CD8-positive, alpha-beta memory T cell (primary cell): ENCODE measurements around the gene TOX2. TPM values are rescaled to one million over a fixed set of nuclear protein-coding genes. Genes with fewer than 3 reads are reported as not detected.

Experiments used
- CTCF ChIA-PET: fragments of 350-600 bp; sonication (Branson Sonifier 250); formaldehyde crosslinking; loops from one replicate; lab custom pipeline; 2021; ENCODE audit warnings: antibody characterized with exemption; lab: Charles Lee
- POLR2A ChIA-PET: fragments of 350-600 bp; sonication (Branson Sonifier 250); formaldehyde crosslinking; loops from one replicate; lab custom pipeline; 2021; ENCODE audit warnings: antibody characterized with exemption; lab: Charles Lee
- DNase-seq, 5 donors: peaks; one replicate each; pipeline versions ENCODE4 v3.0.0 to v3.0.0-alpha.2; 2020 to 2022; ENCODE audit warnings: mixed read lengths in 1 of 5
- H3K27ac ChIP-seq: one replicate; pipeline ENCODE4 v1.7.0; 2013; ENCODE audit warnings: low read depth, mild to moderate bottlenecking, low read length, moderate library complexity
- H3K27me3 ChIP-seq: 2 replicates; pipeline ENCODE4 v1.7.0; 2013; ENCODE audit warnings: low read length, mild to moderate bottlenecking; ENCODE audit not compliant: insufficient read depth, poor library complexity, severe bottlenecking
- H3K36me3 ChIP-seq: 2 replicates; pipeline ENCODE4 v1.7.0; 2013; ENCODE audit warnings: mild to moderate bottlenecking, low read length, moderate library complexity; ENCODE audit not compliant: insufficient read depth
- H3K4me1 ChIP-seq: 2 replicates; pipeline ENCODE4 v1.7.0; 2013; ENCODE audit warnings: mild to moderate bottlenecking, low read length, moderate library complexity; ENCODE audit not compliant: insufficient read depth
- H3K4me3 ChIP-seq: 2 replicates; pipeline ENCODE4 v1.7.0; 2013; ENCODE audit warnings: mild to moderate bottlenecking, low read length
- H3K9me3 ChIP-seq: 2 replicates; pipeline ENCODE4 v1.7.0; 2013; ENCODE audit warnings: mild to moderate bottlenecking, low read length
- H3K27ac Mint-ChIP-seq, 8 donors: one replicate each; pipeline ENCODE4 v1.8.0; 2020 to 2021; ENCODE audit warnings: mixed read lengths in 8 of 8, mild to moderate bottlenecking in 6 of 8, inconsistent platforms in 3 of 8, moderate library complexity in 3 of 8
- H3K27me3 Mint-ChIP-seq, 2 donors: one replicate each; pipeline ENCODE4 v1.8.0; 2020 to 2021; ENCODE audit warnings: mixed read lengths in 2 of 2, mild to moderate bottlenecking in 1 of 2, moderate library complexity in 1 of 2
- H3K36me3 Mint-ChIP-seq, 3 donors: one replicate each; pipeline ENCODE4 v1.8.0; 2020 to 2021; ENCODE audit warnings: mixed read lengths in 3 of 3, inconsistent platforms in 1 of 3, mild to moderate bottlenecking in 1 of 3
- H3K4me1 Mint-ChIP-seq, 3 donors: one replicate each; pipeline ENCODE4 v1.8.0; 2020 to 2021; ENCODE audit warnings: mixed read lengths in 3 of 3, inconsistent platforms in 1 of 3, mild to moderate bottlenecking in 1 of 3
- H3K4me3 Mint-ChIP-seq, 7 donors: one replicate each; pipeline ENCODE4 v1.8.0; 2020 to 2021; ENCODE audit warnings: mixed read lengths in 7 of 7, mild to moderate bottlenecking in 6 of 7, moderate library complexity in 4 of 7, inconsistent platforms in 2 of 7
- H3K9me3 Mint-ChIP-seq, 5 donors: one replicate each; pipeline ENCODE4 v1.8.0; 2020 to 2022; ENCODE audit warnings: mixed read lengths in 5 of 5, mild to moderate bottlenecking in 3 of 5, moderate library complexity in 2 of 5, inconsistent platforms in 1 of 5
- polyA plus RNA-seq: library from polyadenylated mRNA; unstranded; fragments of 300-500 nt; fragmentation: Illumina TruSeq; gene quantifications from one replicate; pipeline ENCODE4 v1.2.3, GENCODE V29; 2021
- total RNA-seq, 2 experiments: library from RNA; stranded (reverse); gene quantifications; one replicate each; pipeline ENCODE4 v1.2.3, GENCODE V29; 2021

Gene TOX2
- total and polyA plus RNA-seq, 3 experiments from 2014 or later: 0.35 to 1.2 (median 0.39) TPM

DNA sequence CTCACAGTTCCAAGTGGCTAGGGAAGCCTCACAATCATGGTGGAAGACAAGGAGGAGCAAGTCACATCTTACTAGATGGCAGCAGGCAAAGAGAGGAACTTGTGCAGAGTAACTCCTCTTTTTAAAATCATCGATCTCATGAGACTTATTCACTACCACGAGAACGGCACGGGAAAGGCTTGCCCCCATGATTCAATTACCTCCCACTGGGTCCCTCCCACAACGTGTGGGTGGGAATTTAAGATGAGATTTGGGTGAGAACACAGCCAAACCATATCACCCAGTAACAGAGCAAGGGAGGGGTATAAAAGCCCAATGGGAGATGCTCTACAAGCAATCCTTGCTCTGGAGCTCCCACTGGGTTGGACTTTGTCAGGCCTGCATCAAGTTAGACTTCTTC is 192.0 kb downstream of the TOX2 start:
- H3K36me3 ChIP-seq: no peaks in the 10 kb centered on the region
- H3K4me3 ChIP-seq: no peak overlapping the region
- peaks cover under 1 to 34% (median 25%) of the 10 kb centered on the region in 5 donors for H3K9me3 Mint-ChIP-seq
- no peaks in the 10 kb centered on the region for H3K4me1 ChIP-seq
- peaks cover 48 to 79% of the 10 kb centered on the region in 2 donors for H3K27me3 Mint-ChIP-seq
- CTCF ChIA-PET: no interaction called here
- peaks cover 0 to 11% (median 0%) of the 10 kb centered on the region in 3 donors for H3K36me3 Mint-ChIP-seq
- H3K4me1 Mint-ChIP-seq: no peaks in the 10 kb centered on the region
- no peak overlapping the region for H3K27ac ChIP-seq
- no peak overlapping the region for H3K27ac Mint-ChIP-seq
- H3K4me3 Mint-ChIP-seq: no peak overlapping the region
- peaks cover 7% of the 10 kb centered on the region for H3K27me3 ChIP-seq
- no peak for DNase-seq
- POLR2A ChIA-PET: no interaction called here
- H3K9me3 ChIP-seq: no peaks in the 10 kb centered on the region

DNA sequence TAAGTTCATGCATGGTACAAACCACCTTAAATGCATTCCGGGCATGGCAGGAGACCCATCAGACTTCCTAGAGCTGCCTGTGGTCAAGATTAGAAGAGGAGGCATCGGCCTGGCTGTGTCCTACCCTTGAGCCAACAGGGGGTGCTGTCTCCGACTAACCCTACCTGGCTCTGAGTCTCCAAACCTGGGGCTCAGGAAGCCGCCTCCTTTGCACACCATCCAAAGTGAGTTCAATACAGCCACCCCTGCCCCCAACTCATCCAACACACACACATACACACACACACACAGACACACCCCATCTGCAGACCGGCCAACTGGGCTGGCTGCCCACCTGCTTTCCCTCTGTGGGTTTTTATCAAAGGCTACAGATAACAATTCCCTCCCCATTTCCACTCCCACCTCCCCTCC is 195.3 kb downstream of the TOX2 start:
- no peak overlapping the region for H3K27ac Mint-ChIP-seq
- Histone ChIP-seq H3K9me3 (no peaks in the 10 kb centered on the region), H3K27me3 (peaks cover under 1% of the 10 kb centered on the region), H3K27ac (no peak overlapping the region), H3K36me3 (no peaks in the 10 kb centered on the region), H3K4me1 (no peaks in the 10 kb centered on the region), H3K4me3 (no peak overlapping the region)
- H3K27me3 Mint-ChIP-seq: peaks cover 57 to 71% of the 10 kb centered on the region in 2 donors
- peaks cover 0 to 28% (median 19%) of the 10 kb centered on the region in 5 donors for H3K9me3 Mint-ChIP-seq
- CTCF ChIA-PET: no interaction called here
- peaks cover 0 to 11% (median 0%) of the 10 kb centered on the region in 3 donors for H3K36me3 Mint-ChIP-seq
- no peak overlapping the region for H3K4me3 Mint-ChIP-seq
- DNase-seq: no peak
- no peaks in the 10 kb centered on the region for H3K4me1 Mint-ChIP-seq
- POLR2A ChIA-PET: no interaction called here

DNA sequence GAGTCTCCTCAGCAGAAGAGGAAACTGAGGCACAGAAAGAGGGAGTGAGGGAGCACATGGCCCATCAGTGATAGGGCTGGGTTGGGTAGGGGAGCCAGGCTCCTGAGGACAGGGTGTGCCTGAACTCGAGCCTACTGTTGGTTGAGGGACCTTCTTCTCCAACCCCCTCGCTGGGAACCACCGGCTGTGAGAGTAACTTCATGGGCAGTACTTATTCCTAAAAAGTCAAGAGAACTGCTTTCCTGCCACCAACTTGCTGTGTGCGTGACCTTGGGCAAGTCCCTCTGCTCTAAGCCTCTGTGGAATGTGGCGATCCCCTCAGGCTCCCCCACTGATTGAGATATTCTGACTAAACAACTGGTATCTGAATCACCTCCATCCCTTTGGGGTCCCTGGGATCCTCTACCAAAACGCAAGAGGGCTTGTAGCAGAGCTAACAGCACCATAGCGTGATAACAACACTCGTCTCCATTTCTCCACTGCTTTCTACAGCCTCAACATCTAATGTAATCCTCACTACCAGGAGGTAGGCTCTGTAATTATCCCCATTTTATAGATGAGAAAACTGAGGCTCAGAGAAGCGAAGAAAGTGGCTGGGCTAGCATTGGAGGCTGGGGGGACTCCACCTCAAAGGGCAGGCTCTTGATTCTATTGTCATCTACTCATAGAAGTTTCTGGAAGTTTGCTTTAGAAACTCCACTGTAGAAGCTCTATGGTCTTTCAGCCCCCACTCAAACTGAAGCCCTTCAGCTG is 196.3 kb downstream of the TOX2 start:
- no peak for DNase-seq
- Histone ChIP-seq H3K27ac (no peak overlapping the region), H3K4me1 (no peaks in the 10 kb centered on the region), H3K9me3 (no peaks in the 10 kb centered on the region), H3K36me3 (no peaks in the 10 kb centered on the region), H3K4me3 (no peak overlapping the region), H3K27me3 (peaks cover 4% of the 10 kb centered on the region)
- ChIA-PET CTCF (no interaction called here), POLR2A (no interaction called here)
- H3K27me3 Mint-ChIP-seq: peaks cover 52 to 69% of the 10 kb centered on the region in 2 donors
- H3K4me3 Mint-ChIP-seq: no peak overlapping the region
- H3K4me1 Mint-ChIP-seq: no peaks in the 10 kb centered on the region
- H3K27ac Mint-ChIP-seq: no peak overlapping the region
- peaks cover 0 to 11% (median 0%) of the 10 kb centered on the region in 3 donors for H3K36me3 Mint-ChIP-seq
- peaks cover 0 to 28% (median 19%) of the 10 kb centered on the region in 5 donors for H3K9me3 Mint-ChIP-seq

DNA sequence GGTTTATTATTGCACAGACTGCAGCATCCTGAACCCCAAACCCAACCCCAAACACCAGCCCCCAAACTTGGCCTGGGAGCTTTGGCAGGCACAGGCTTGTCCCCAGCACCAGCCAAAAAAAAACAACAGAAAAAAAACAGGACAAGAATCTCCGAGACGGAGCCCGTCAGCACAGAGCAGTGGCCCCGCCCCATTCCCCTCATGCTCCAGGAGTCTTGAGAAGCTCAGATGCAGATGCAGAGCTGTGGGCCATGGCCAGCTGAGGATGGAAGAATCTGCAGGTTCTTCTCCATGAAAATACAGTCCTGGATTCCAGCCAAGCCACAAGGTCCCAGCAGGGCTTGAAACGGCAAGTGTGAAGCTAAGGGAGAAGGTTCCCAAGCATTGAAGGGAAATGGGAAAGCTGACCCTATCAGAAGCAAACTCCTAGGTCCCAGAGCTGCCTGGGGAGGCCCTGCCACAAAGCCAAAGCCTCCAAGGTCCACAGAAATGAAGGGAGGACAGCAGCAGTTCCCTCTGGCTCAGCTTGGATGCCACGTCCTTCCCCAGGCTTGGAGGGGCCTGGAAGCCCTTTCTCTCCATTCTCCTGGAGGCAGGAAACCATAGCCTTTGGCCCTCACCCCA is 197.2 kb downstream of the TOX2 start:
- ChIA-PET CTCF (no interaction called here), POLR2A (no interaction called here)
- Histone ChIP-seq H3K27ac (no peak overlapping the region), H3K4me1 (no peaks in the 10 kb centered on the region), H3K36me3 (no peaks in the 10 kb centered on the region), H3K4me3 (no peak overlapping the region), H3K9me3 (no peaks in the 10 kb centered on the region), H3K27me3 (peaks cover 8% of the 10 kb centered on the region)
- H3K36me3 Mint-ChIP-seq: peaks cover 0 to 11% (median 0%) of the 10 kb centered on the region in 3 donors
- H3K27me3 Mint-ChIP-seq: peaks cover 53 to 68% of the 10 kb centered on the region in 2 donors
- H3K4me1 Mint-ChIP-seq: peaks cover 0 to 1% (median 0%) of the 10 kb centered on the region in 3 donors
- DNase-seq: no peak
- no peak overlapping the region for H3K27ac Mint-ChIP-seq
- H3K4me3 Mint-ChIP-seq: no peak overlapping the region
- peaks cover 0 to 23% (median 15%) of the 10 kb centered on the region in 5 donors for H3K9me3 Mint-ChIP-seq

DNA sequence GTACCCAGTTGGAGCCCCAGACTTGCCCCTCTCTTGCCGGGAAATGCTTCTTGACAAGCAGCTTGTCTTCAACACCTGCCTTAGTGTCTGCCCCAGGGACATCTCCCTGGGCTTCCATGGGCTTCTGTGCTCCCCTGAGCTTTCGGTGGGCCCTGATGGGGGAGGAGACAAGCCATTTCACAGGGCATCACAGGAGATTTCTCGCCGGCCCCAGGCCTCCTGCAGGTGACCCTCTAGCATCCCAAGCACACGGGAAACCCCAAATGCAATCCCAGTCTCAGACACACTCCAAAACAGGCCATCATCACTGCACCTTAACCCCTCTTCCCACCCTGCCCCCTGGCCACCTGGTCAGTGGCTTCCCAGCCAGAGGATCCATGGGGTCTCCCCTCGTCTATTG is 197.8 kb downstream of the TOX2 start:
- Histone ChIP-seq H3K36me3 (no peaks in the 10 kb centered on the region), H3K4me1 (no peaks in the 10 kb centered on the region), H3K27me3 (peaks cover 8% of the 10 kb centered on the region), H3K4me3 (no peak overlapping the region), H3K9me3 (no peaks in the 10 kb centered on the region), H3K27ac (no peak overlapping the region)
- CTCF ChIA-PET: no interaction called here
- Mint-ChIP-seq H3K36me3 (peaks cover 0 to 10% (median 0%) of the 10 kb centered on the region in 3 donors), H3K9me3 (peaks cover 0 to 17% (median 13%) of the 10 kb centered on the region in 5 donors), H3K4me1 (peaks cover 0 to 1% (median 0%) of the 10 kb centered on the region in 3 donors), H3K4me3 (no peak overlapping the region), H3K27me3 (peaks cover 51 to 65% of the 10 kb centered on the region in 2 donors), H3K27ac (peak overlapping the region in 1 of 8 donors; percentile 47)
- no peak for DNase-seq
- POLR2A ChIA-PET: no interaction called here

DNA sequence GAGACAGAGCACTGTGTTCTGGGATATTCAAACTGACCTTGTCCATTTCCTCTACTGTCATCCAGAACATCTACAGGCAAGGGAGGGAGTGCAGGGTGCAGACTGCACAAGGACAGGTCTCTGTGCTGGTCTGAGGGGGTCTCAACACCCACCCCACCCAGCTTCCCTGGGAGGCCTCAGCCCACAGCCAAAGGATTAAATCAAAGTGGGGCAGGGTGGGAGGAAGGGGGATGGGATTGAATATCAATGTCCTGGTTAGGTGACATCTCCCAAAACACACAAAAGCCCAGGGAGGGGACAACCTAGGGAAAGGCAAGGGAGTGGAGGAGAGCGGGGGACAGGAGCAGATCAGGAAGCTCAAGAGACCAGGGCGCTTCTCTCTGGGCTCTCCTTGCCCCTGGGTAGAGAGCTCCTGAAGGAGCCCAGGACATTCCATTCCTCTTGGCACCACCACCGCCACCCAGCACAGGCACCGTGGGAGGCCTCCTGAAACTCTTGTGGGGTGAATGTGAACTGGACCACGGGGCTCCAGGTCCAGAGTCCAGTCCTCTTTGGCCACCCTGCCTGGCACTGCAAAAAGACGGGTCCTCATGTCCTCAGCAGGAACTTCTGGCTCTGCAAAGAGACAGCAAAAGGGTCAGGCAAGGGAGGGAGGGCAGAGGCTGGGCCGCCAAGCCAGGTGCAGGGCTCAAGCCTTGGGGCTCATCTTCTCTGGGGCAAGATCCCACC is 198.4 kb downstream of the TOX2 start:
- Histone ChIP-seq H3K9me3 (no peaks in the 10 kb centered on the region), H3K27ac (no peak overlapping the region), H3K36me3 (no peaks in the 10 kb centered on the region), H3K4me1 (no peaks in the 10 kb centered on the region), H3K27me3 (peaks cover 8% of the 10 kb centered on the region), H3K4me3 (no peak overlapping the region)
- Mint-ChIP-seq H3K27me3 (peaks cover 51 to 65% of the 10 kb centered on the region in 2 donors), H3K27ac (no peak overlapping the region), H3K4me3 (no peak overlapping the region), H3K4me1 (peaks cover 0 to 1% (median 0%) of the 10 kb centered on the region in 3 donors), H3K9me3 (peaks cover 0 to 11% (median 8%) of the 10 kb centered on the region in 5 donors), H3K36me3 (peaks cover 0 to 4% (median 0%) of the 10 kb centered on the region in 3 donors)
- CTCF ChIA-PET: no interaction called here
- no peak for DNase-seq
- POLR2A ChIA-PET: no interaction called here

DNA sequence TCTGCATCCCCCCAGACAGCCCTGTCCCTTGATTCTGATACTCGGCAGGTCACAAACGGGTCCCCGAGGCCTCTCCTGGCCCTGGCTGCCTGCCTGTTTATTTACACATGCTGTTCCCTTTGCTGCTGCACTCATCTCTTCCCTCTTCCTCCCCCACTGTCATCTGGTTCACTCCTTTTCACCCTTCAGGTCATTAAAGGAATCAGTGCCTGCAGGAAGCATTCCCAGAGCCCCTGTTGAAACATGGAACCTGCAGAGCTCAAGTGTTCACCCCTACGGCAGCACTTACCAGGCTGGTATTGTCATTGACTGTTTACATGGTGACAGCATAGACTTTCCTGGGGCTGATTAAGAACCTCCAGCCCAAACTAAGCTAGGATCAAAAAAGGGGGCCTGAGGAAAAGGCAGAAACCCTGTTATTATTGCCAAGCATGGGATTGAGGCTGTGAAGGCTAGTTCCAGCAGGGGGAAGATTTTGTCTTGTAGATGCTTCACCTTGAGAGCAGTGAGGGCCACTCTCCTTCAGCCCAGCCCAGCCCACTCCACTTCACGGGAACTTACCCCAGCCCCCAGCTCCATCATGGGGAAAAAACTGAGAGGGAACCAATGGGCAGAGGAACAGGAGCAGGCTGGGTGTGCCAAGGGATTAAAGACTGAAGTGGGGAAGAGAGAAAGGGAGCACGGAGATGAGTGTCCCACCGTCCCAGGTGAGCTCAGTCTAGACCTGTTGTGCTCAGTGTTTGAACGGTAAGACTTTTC is 199.1 kb downstream of the TOX2 start:
- H3K36me3 ChIP-seq: no peaks in the 10 kb centered on the region
- H3K9me3 Mint-ChIP-seq: peaks cover 0 to 6% (median 3%) of the 10 kb centered on the region in 5 donors
- H3K27ac Mint-ChIP-seq: no peak overlapping the region
- H3K4me3 Mint-ChIP-seq: no peak overlapping the region
- H3K27me3 Mint-ChIP-seq: peaks cover 45 to 69% of the 10 kb centered on the region in 2 donors
- H3K4me1 ChIP-seq: no peaks in the 10 kb centered on the region
- ChIA-PET CTCF (interaction anchor here (0.5 to 1.2 kb wide), 2 partner anchors 76 to 111 kb away, joined by 3 read pairs; no protein-coding TSS in a partner anchor), POLR2A (no interaction called here)
- DNase-seq: no peak
- no peaks in the 10 kb centered on the region for H3K9me3 ChIP-seq
- peaks cover 0 to 1% (median 0%) of the 10 kb centered on the region in 3 donors for H3K4me1 Mint-ChIP-seq
- H3K36me3 Mint-ChIP-seq: no peaks in the 10 kb centered on the region
- H3K27ac ChIP-seq: no peak overlapping the region
- H3K27me3 ChIP-seq: peaks cover 8% of the 10 kb centered on the region
- H3K4me3 ChIP-seq: no peak overlapping the region
